ENCODE data around the gene GYG1.
A peak's percentile ranks its signal among the peaks of the same experiment; 100 is the strongest.

The GYG1 gene

GRCh38 chr3:148991219-148992026 lies at the start of gene GYG1:
TSS of gene GYG1 (plus strand) at chr3:148991540. CDS start at chr3:148991641, 101 bp downstream.
- peak; percentile 51 to 64 for DNase-seq (ENCODE audit: low read depth in 2 of 2, low spot score in 1 of 2)

GRCh38 chr3:148943506-148944205 lies 47.7 kb upstream of the GYG1 start:
- no peak for DNase-seq (ENCODE audit: low read depth in 2 of 2, low spot score in 1 of 2)

- DNase-seq (ENCODE audit: low read depth in 2 of 2, low spot score in 1 of 2), result no peak
Observed at GRCh38 chr3:148945116-148945515, 46.2 kb upstream of the GYG1 start.

- no peak for DNase-seq (ENCODE audit: low read depth in 2 of 2, low spot score in 1 of 2)
Observed at GRCh38 chr3:148948913-148949657, 42.3 kb upstream of the GYG1 start.

GRCh38 chr3:148950806-148951205 lies 40.5 kb upstream of the GYG1 start:
- DNase-seq (ENCODE audit: low read depth in 2 of 2, low spot score in 1 of 2), result no peak

GRCh38 chr3:148951599-148952361 lies 39.6 kb upstream of the GYG1 start:
- DNase-seq (ENCODE audit: low read depth in 2 of 2, low spot score in 1 of 2), result no peak

GRCh38 chr3:148953094-148953493 lies 38.2 kb upstream of the GYG1 start:
- no peak for DNase-seq (ENCODE audit: low read depth in 2 of 2, low spot score in 1 of 2)

- DNase-seq (ENCODE audit: low read depth in 2 of 2, low spot score in 1 of 2), result no peak
Observed at GRCh38 chr3:148954981-148955380, 36.4 kb upstream of the GYG1 start.

GRCh38 chr3:148955544-148956346 lies 35.6 kb upstream of the GYG1 start:
- no peak for DNase-seq (ENCODE audit: low read depth in 2 of 2, low spot score in 1 of 2)

GRCh38 chr3:148957586-148957985 lies 33.8 kb upstream of the GYG1 start:
- DNase-seq (ENCODE audit: low read depth in 2 of 2, low spot score in 1 of 2), result no peak

- no peak for DNase-seq (ENCODE audit: low read depth in 2 of 2, low spot score in 1 of 2)
Observed at GRCh38 chr3:148958696-148959095, 32.6 kb upstream of the GYG1 start.

- no peak for DNase-seq (ENCODE audit: low read depth in 2 of 2, low spot score in 1 of 2)
Observed at GRCh38 chr3:148962513-148962912, 28.8 kb upstream of the GYG1 start.

GRCh38 chr3:148964809-148965208 lies 26.5 kb upstream of the GYG1 start:
- DNase-seq (ENCODE audit: low read depth in 2 of 2, low spot score in 1 of 2), result no peak

- no peak for DNase-seq (ENCODE audit: low read depth in 2 of 2, low spot score in 1 of 2)
Observed at GRCh38 chr3:148968321-148968720, 23.0 kb upstream of the GYG1 start.

- DNase-seq (ENCODE audit: low read depth in 2 of 2, low spot score in 1 of 2), result no peak
Observed at GRCh38 chr3:148970271-148970670, 21.1 kb upstream of the GYG1 start.

- no peak for DNase-seq (ENCODE audit: low read depth in 2 of 2, low spot score in 1 of 2)
Observed at GRCh38 chr3:148971401-148972163, 19.8 kb upstream of the GYG1 start.

GRCh38 chr3:148974726-148975125 lies 16.6 kb upstream of the GYG1 start:
- no peak for DNase-seq (ENCODE audit: low read depth in 2 of 2, low spot score in 1 of 2)

GRCh38 chr3:148975248-148975647 lies 16.1 kb upstream of the GYG1 start:
- no peak for DNase-seq (ENCODE audit: low read depth in 2 of 2, low spot score in 1 of 2)

GRCh38 chr3:148975696-148976095 lies 15.6 kb upstream of the GYG1 start:
- no peak for DNase-seq (ENCODE audit: low read depth in 2 of 2, low spot score in 1 of 2)

- no peak for DNase-seq (ENCODE audit: low read depth in 2 of 2, low spot score in 1 of 2)
Observed at GRCh38 chr3:148981273-148981672, 10.1 kb upstream of the GYG1 start.
